Spleen (tissue), 7 donors: ENCODE results near the gene SEPHS1.

ENCODE experiments used
- POLR2A ChIP-seq, 3 donors: fragments of 450-650 bp; IDR thresholded peaks; one replicate each; pipeline ENCODE4 v1.5.1; 2017; ENCODE audit warnings: antibody characterized with exemption in 3 of 3, mild to moderate bottlenecking in 1 of 3
- POLR2AphosphoS5 ChIP-seq, 3 donors: sonication (generic); formaldehyde crosslinking; IDR thresholded peaks; one replicate each; pipeline ENCODE4 v1.5.1; 2017; ENCODE audit warnings: antibody characterized with exemption in 3 of 3
- TF ChIP-seq, protein P1 (sequence below), 11 experiments: fragments of 200-600 bp in 7 of 11; fragments of 450-650 bp in 4 of 11; sonication (generic) in 4 of 11; IDR thresholded peaks in 8 of 11; conservative IDR thresholded peaks in 3 of 11; 1 replicate in 7 of 11; 2 replicates in 4 of 11; pipeline versions ENCODE4 v1.4.0 to v1.8.0; 2016 to 2021; ENCODE audit warnings: antibody characterized with exemption in 11 of 11, inconsistent platforms in 4 of 11, mild to moderate bottlenecking in 1 of 11
- donor health status: DM: no; HTN: no; CAD: no; lungs with moderate emphysema.
- donor health status: DM: no; HTN: no; CAD: no.
- donor health status: DM: no; HTN: no; CAD: no.

DNA sequence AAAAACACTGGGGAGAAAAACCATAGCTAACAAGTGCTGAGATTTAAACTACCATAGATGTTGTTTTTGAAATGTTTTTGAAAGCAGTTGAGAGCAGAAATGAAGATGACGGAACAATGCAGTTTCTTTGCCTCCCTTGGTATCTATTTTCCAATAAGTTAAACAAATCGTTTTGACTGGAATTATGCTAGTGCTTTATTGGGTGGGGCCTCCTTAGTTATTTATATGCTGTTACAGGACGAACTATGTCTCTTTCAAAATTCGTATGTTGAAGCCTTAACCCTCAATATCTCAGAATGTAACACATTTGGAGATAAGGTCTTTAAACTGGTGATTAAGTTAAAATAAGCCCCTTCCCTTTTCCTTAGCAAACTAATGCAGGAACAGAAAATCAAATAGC lies 45.5 kb upstream of the SEPHS1 start:
- TF ChIP-seq, protein P1, sequence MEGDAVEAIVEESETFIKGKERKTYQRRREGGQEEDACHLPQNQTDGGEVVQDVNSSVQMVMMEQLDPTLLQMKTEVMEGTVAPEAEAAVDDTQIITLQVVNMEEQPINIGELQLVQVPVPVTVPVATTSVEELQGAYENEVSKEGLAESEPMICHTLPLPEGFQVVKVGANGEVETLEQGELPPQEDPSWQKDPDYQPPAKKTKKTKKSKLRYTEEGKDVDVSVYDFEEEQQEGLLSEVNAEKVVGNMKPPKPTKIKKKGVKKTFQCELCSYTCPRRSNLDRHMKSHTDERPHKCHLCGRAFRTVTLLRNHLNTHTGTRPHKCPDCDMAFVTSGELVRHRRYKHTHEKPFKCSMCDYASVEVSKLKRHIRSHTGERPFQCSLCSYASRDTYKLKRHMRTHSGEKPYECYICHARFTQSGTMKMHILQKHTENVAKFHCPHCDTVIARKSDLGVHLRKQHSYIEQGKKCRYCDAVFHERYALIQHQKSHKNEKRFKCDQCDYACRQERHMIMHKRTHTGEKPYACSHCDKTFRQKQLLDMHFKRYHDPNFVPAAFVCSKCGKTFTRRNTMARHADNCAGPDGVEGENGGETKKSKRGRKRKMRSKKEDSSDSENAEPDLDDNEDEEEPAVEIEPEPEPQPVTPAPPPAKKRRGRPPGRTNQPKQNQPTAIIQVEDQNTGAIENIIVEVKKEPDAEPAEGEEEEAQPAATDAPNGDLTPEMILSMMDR (IDR thresholded peaks at IDR 0.05 in 8 of 11, conservative IDR thresholded peaks at IDR 0.05 in 3 of 11), result no peak
- no peak for TF ChIP-seq POLR2A (IDR thresholded peaks at IDR 0.05)
- TF ChIP-seq POLR2AphosphoS5 (IDR thresholded peaks at IDR 0.05), result no peak
